ENCODE data around the gene PLAGL2.

DNA sequence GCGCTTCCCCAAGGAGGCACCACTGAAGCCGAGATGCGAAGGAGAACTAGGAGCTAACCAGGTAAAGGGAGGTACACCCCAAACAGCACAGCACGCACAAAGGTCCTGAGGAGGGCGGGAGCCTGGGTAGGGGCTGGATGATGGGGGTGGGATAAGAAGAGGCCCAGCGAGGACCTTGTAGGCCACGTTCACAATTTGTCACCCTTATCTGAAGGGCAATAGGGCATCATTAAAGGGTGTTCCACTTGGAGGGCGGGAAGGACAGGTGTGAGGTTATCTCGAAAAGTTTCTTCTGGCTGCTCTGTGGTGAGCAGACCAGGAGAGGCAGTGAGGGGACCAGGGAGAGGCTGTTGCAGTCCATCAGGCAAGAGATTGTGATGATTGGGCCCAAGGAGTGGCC lies 25.7 kb upstream of the PLAGL2 start:
- TF ChIP-seq, protein P1, sequence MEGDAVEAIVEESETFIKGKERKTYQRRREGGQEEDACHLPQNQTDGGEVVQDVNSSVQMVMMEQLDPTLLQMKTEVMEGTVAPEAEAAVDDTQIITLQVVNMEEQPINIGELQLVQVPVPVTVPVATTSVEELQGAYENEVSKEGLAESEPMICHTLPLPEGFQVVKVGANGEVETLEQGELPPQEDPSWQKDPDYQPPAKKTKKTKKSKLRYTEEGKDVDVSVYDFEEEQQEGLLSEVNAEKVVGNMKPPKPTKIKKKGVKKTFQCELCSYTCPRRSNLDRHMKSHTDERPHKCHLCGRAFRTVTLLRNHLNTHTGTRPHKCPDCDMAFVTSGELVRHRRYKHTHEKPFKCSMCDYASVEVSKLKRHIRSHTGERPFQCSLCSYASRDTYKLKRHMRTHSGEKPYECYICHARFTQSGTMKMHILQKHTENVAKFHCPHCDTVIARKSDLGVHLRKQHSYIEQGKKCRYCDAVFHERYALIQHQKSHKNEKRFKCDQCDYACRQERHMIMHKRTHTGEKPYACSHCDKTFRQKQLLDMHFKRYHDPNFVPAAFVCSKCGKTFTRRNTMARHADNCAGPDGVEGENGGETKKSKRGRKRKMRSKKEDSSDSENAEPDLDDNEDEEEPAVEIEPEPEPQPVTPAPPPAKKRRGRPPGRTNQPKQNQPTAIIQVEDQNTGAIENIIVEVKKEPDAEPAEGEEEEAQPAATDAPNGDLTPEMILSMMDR (conservative IDR thresholded peaks at IDR 0.05; ENCODE audit: low read depth, low read length) = no peak
- TF ChIP-seq EZH2 (IDR thresholded peaks at IDR 0.05; ENCODE audit: borderline replicate concordance, low read depth, low read length, poor library complexity, severe bottlenecking) = no peak

Measured in A673 (cell line).